ENCODE measurements around the gene BUD23. TPM values are rescaled to one million over a fixed set of nuclear protein-coding genes. Genes with fewer than 3 reads are reported as not detected.

Gene BUD23
- total and polyA plus RNA-seq, 2 experiments from 2014 or later = 62.1 to 117 TPM

DNA sequence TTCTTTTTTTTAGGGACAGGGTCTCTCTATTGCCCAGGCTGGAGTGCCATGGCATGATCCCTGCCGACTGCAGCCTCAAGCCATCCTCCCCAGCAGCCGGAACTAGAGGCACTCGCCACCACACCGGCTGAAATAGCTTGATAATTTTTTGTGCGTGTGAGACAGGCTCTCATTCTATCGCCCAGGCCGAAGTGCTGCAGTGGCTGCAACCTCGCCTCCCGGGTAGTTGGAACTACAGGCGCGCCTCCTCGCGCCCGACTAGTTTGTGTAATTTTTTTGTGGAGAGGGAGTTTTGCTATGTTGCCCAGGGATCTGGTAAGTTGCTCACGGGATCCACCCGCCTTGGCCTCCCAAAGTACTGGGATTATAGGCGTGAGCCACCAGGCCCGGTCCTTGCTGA lies 1.9 kb downstream of the BUD23 start (continued):
- no peak for TF ChIP-seq ZNF114 (CRISPR knock-in tag; IDR thresholded peaks at IDR 0.05)
- no peak for TF ChIP-seq NANOG (IDR thresholded peaks at IDR 0.05; ENCODE audit: borderline replicate concordance)
- TF ChIP-seq POLR2AphosphoS5 (IDR thresholded peaks at IDR 0.05; ENCODE audit: low read depth) = no peak

DNA sequence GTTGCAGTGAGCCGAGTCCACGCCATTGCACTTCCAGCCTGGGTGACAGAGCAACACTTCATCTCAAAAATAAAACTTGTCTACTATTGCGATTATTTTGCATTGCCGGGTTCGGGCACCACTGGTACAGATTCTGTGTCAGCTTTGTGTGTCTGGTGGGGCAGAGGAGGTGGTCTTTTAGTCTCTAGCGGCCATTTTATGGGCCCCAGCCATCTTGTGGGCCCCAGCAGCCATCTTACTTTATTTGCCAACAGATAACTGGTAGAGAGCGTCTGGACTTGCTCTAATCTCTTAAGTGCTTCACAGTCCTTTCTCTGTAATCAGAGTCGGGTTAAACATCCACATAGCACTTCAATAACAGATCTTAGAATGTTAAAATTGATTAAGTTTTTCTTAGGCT lies 4.9 kb downstream of the BUD23 start:
- TF ChIP-seq STAT1 (IDR thresholded peaks at IDR 0.05; ENCODE audit: unreplicated experiment) (no peak), EZH2phosphoT487 (IDR thresholded peaks at IDR 0.05; ENCODE audit: unreplicated experiment) (no peak), ETS1 (IDR thresholded peaks at IDR 0.05) (no peak), REST (IDR thresholded peaks at IDR 0.05; ENCODE audit: unreplicated experiment) (no peak), EZH2 (IDR thresholded peaks at IDR 0.05; ENCODE audit: low read depth, unreplicated experiment) (no peak), POLR2AphosphoS5 (IDR thresholded peaks at IDR 0.05; ENCODE audit: low read depth) (no peak), CREB1 (CRISPR knock-in tag; IDR thresholded peaks at IDR 0.05; ENCODE audit: low read depth) (no peak)
- TF ChIP-seq, protein P1, sequence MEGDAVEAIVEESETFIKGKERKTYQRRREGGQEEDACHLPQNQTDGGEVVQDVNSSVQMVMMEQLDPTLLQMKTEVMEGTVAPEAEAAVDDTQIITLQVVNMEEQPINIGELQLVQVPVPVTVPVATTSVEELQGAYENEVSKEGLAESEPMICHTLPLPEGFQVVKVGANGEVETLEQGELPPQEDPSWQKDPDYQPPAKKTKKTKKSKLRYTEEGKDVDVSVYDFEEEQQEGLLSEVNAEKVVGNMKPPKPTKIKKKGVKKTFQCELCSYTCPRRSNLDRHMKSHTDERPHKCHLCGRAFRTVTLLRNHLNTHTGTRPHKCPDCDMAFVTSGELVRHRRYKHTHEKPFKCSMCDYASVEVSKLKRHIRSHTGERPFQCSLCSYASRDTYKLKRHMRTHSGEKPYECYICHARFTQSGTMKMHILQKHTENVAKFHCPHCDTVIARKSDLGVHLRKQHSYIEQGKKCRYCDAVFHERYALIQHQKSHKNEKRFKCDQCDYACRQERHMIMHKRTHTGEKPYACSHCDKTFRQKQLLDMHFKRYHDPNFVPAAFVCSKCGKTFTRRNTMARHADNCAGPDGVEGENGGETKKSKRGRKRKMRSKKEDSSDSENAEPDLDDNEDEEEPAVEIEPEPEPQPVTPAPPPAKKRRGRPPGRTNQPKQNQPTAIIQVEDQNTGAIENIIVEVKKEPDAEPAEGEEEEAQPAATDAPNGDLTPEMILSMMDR (conservative IDR thresholded peaks at IDR 0.05; ENCODE audit: low read depth in 2 of 2) = no peak
- Histone ChIP-seq H3K27ac (ENCODE audit: low read depth) (no peak overlapping the region), H3K4me3 (no peak overlapping the region), H3K9me2 (ENCODE audit: insufficient read depth) (no peaks in the 10 kb centered on the region), H3K27me3 (ENCODE audit: insufficient read depth) (no peaks in the 10 kb centered on the region), H3K79me2 (replicated peaks; ENCODE audit: insufficient read depth) (peaks cover 62% of the 10 kb centered on the region), H4K20me1 (replicated peaks; ENCODE audit: insufficient read depth) (peaks cover 25% of the 10 kb centered on the region), H3F3A (replicated peaks; ENCODE audit: low read depth) (no peaks in the 10 kb centered on the region), H2AFZ (no peak overlapping the region), H3K4me2 (no peak overlapping the region), H3K36me3 (ENCODE audit: insufficient read depth) (peaks cover 23% of the 10 kb centered on the region; the same call in 1 of the 2 replicates), H3K4me1 (ENCODE audit: insufficient read depth) (no peaks in the 10 kb centered on the region)
- H3K4me3 Mint-ChIP-seq = no peak overlapping the region
- no peaks in the 10 kb centered on the region for H3K4me1 Mint-ChIP-seq
- no peaks in the 10 kb centered on the region; the same call in 2 of the 3 replicates for H3K9me3 Mint-ChIP-seq
- H3K27me3 Mint-ChIP-seq (ENCODE audit: insufficient read depth, low read depth, poor library complexity) = peaks cover 5% of the 10 kb centered on the region
- DNase-seq (ENCODE audit: low spot score) (no peak), ATAC-seq (no peak)
- H3K36me3 Mint-ChIP-seq (ENCODE audit: low read depth) = peaks cover 59% of the 10 kb centered on the region
- H3K27ac Mint-ChIP-seq = no peak overlapping the region

All from GM23338 (cell line).